ENCODE measurements around the gene KMT2A. TPM values are rescaled to one million over a fixed set of nuclear protein-coding genes. Genes with fewer than 3 reads are reported as not detected.
A peak's percentile ranks its signal among the peaks of the same experiment; 100 is the strongest.

The KMT2A gene
- total and polyA plus RNA-seq, 12 donors, result 9.5 to 107 (median 42.5) TPM

DNA sequence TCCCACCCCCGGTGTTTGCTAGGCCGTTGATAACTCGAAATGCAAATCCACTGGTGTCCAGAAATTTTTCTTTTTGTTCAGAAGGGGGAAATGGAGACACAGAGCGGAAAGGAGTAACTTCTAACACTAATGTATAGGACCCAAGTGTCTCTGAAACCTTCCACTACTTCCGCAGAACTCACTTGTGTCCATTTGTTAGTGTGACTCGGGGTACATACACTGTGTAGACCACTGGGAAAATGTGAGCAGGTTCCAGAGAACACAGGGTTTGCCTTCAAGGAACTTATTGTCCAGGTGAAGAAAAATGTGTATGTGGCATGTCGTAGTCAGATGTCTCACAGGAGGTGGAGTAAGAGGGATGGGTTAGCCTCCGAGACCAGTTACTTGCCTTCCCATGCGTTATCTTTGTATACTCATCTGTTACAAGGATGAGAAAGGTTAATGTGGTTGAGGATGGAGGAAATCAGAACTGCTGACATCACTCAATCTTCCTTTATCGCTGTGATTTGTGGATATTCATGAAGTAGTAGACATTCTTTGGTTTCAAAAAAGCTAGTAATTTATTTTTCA is 136.8 kb downstream of the KMT2A start:
- TF ChIP-seq, protein P1, sequence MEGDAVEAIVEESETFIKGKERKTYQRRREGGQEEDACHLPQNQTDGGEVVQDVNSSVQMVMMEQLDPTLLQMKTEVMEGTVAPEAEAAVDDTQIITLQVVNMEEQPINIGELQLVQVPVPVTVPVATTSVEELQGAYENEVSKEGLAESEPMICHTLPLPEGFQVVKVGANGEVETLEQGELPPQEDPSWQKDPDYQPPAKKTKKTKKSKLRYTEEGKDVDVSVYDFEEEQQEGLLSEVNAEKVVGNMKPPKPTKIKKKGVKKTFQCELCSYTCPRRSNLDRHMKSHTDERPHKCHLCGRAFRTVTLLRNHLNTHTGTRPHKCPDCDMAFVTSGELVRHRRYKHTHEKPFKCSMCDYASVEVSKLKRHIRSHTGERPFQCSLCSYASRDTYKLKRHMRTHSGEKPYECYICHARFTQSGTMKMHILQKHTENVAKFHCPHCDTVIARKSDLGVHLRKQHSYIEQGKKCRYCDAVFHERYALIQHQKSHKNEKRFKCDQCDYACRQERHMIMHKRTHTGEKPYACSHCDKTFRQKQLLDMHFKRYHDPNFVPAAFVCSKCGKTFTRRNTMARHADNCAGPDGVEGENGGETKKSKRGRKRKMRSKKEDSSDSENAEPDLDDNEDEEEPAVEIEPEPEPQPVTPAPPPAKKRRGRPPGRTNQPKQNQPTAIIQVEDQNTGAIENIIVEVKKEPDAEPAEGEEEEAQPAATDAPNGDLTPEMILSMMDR (IDR thresholded peaks at IDR 0.05), result no peak
- no peak for TF ChIP-seq POLR2A (IDR thresholded peaks at IDR 0.05)
- Histone ChIP-seq H3K36me3 (replicated peaks in 1 of 2) (no peaks in the 10 kb centered on the region), H3K4me1 (replicated peaks in 1 of 2) (peaks cover 8 to 42% of the 10 kb centered on the region in 2 donors), H3K27me3 (no peaks in the 10 kb centered on the region), H3K4me3 (peak overlapping the region; percentile 85 to 98 (median 93)), H3K27ac (peak overlapping the region; percentile 95 to 99 (median 98)), H3K9me3 (replicated peaks in 1 of 3) (no peaks in the 10 kb centered on the region)
- intact Hi-C loops (cut with DNase I), result no loop called here
- no peak for DNase-seq
- 0 to 1% (median 0%) methylated on average over 10 of the region's 10 CpGs for WGBS, 4 donors

DNA sequence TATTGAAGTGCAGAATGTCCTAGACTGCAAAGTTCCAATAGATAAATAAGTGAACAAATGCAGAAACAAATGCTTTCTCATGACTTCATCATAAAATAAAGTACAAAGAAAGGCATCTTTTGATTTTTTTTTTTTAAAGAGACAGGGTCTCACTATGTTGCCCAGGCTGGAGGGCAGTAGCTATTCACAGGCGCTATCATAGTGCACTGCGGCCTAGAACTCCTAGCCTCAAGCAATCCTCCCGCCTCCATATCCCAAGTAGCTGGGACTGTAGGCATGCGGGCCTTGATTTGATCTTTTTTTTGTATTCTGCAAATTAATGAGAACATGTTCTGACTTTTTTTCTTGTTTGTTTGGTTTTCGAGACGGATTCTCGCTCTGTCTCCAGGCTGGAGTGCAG is 138.3 kb downstream of the KMT2A start:
- Histone ChIP-seq H3K4me3 (peak overlapping the region in 1 of 4 donors; percentile 0), H3K27ac (no peak overlapping the region), H3K4me1 (replicated peaks in 1 of 2) (peaks cover 13 to 55% of the 10 kb centered on the region in 2 donors), H3K27me3 (no peaks in the 10 kb centered on the region), H3K9me3 (replicated peaks in 1 of 3) (no peaks in the 10 kb centered on the region), H3K36me3 (replicated peaks in 1 of 2) (no peaks in the 10 kb centered on the region)
- DNase-seq, result no peak
- intact Hi-C loops (cut with DNase I), result no loop called here
- TF ChIP-seq, protein P1 (IDR thresholded peaks at IDR 0.05), result no peak
- TF ChIP-seq POLR2A (IDR thresholded peaks at IDR 0.05), result no peak
- 89 to 91% (median 90%) methylated on average over 7 of the region's 7 CpGs for WGBS, 4 donors

Other genes with a start within 250 kb of the KMT2A start
- gene JAML, start 211.5 kb upstream of the KMT2A start, total RNA-seq, result 10 to 100 TPM in 2 of 9 donors, 1 to 10 TPM in 7; 1.8 to 12.6 (median 4.8) TPM
- 10 to 100 TPM in 1 of 3 donors, 1 to 10 TPM in 2; 3.3 to 13.9 (median 4.2) TPM for gene JAML, start 211.5 kb upstream of the KMT2A start, polyA plus RNA-seq
- gene MPZL3, start 184.1 kb upstream of the KMT2A start, total RNA-seq, result 1 to 10 TPM in 3 of 9 donors, under 1 TPM in 6; 0.28 to 3.2 (median 0.91) TPM
- gene MPZL3, start 184.1 kb upstream of the KMT2A start, polyA plus RNA-seq, result 1 to 10 TPM in 1 of 3 donors, under 1 TPM in 2; 0.67 to 1.1 (median 0.71) TPM
- 10 to 100 TPM in 1 of 9 donors, 1 to 10 TPM in 6, under 1 TPM in 2; 0.48 to 14.9 (median 4.3) TPM for gene MPZL2, start 172.2 kb upstream of the KMT2A start, total RNA-seq
- 10 to 100 TPM in 1 of 3 donors, 1 to 10 TPM in 2; 3.5 to 10.2 (median 6.0) TPM for gene MPZL2, start 172.2 kb upstream of the KMT2A start, polyA plus RNA-seq
- gene CD3E, start 131.8 kb upstream of the KMT2A start, total RNA-seq, result 1 to 10 TPM in 5 of 9 donors, under 1 TPM in 2, not detected in 2; 0.63 to 3.4 (median 2.7) TPM
- 1 to 10 TPM; 2.2 to 3.4 (median 2.7) TPM for gene CD3E, start 131.8 kb upstream of the KMT2A start, polyA plus RNA-seq
- gene CD3D, start 93.8 kb upstream of the KMT2A start, total RNA-seq, result 1 to 10 TPM in 7 of 9 donors, under 1 TPM in 2; 0.44 to 8.0 (median 2.2) TPM
- 1 to 10 TPM; 1.6 to 3.0 (median 2.1) TPM for gene CD3D, start 93.8 kb upstream of the KMT2A start, polyA plus RNA-seq
- 1 to 10 TPM in 3 of 9 donors, under 1 TPM in 5, not detected in 1; 0.11 to 1.3 (median 0.66) TPM for gene CD3G, start 92.1 kb upstream of the KMT2A start, total RNA-seq
- gene CD3G, start 92.1 kb upstream of the KMT2A start, polyA plus RNA-seq, result under 1 TPM; 0.03 to 0.44 (median 0.40) TPM
- gene UBE4A, start 76.9 kb upstream of the KMT2A start, total RNA-seq, result 10 to 100 TPM; 29.6 to 52.8 (median 35.8) TPM
- gene UBE4A, start 76.9 kb upstream of the KMT2A start, polyA plus RNA-seq, result 10 to 100 TPM; 16.1 to 44.9 (median 29.7) TPM
- 100 to 1,000 TPM in 6 of 9 donors, 10 to 100 TPM in 3; 51.8 to 857 (median 300) TPM for gene ATP5MG, start 34.9 kb upstream of the KMT2A start, total RNA-seq
- gene ATP5MG, start 34.9 kb upstream of the KMT2A start, polyA plus RNA-seq, result 100 to 1,000 TPM; 205 to 540 (median 367) TPM
- 1 to 10 TPM in 6 of 9 donors, under 1 TPM in 2, not detected in 1; 0.79 to 7.9 (median 2.7) TPM for gene TTC36, start 91.0 kb downstream of the KMT2A start, total RNA-seq
- gene TTC36, start 91.0 kb downstream of the KMT2A start, polyA plus RNA-seq, result 1 to 10 TPM in 1 of 3 donors, under 1 TPM in 1, not detected in 1; 0.80 to 5.5 TPM
- 100 to 1,000 TPM in 1 of 9 donors, 10 to 100 TPM in 8; 27.0 to 113 (median 64.3) TPM for gene TMEM25, start 94.7 kb downstream of the KMT2A start, total RNA-seq
- gene TMEM25, start 94.7 kb downstream of the KMT2A start, polyA plus RNA-seq, result 10 to 100 TPM; 31.4 to 42.6 (median 39.5) TPM
- gene IFT46, start 129.4 kb downstream of the KMT2A start, total RNA-seq, result 10 to 100 TPM; 13.8 to 43.6 (median 25.6) TPM
- 10 to 100 TPM; 29.6 to 39.9 (median 31.4) TPM for gene IFT46, start 129.4 kb downstream of the KMT2A start, polyA plus RNA-seq
- 100 to 1,000 TPM in 5 of 9 donors, 10 to 100 TPM in 4; 81.9 to 254 (median 110) TPM for gene ARCN1, start 135.9 kb downstream of the KMT2A start, total RNA-seq
- gene ARCN1, start 135.9 kb downstream of the KMT2A start, polyA plus RNA-seq, result 100 to 1,000 TPM in 1 of 3 donors, 10 to 100 TPM in 2; 42.6 to 274 (median 54.5) TPM
- 100 to 1,000 TPM in 2 of 9 donors, 10 to 100 TPM in 7; 20.7 to 140 (median 73.3) TPM for gene PHLDB1, start 171.1 kb downstream of the KMT2A start, total RNA-seq
- gene PHLDB1, start 171.1 kb downstream of the KMT2A start, polyA plus RNA-seq, result 100 to 1,000 TPM in 2 of 3 donors, 10 to 100 TPM in 1; 57.0 to 207 (median 103) TPM
- gene TREH, start 243.2 kb downstream of the KMT2A start, total RNA-seq, result not detected
- gene TREH, start 243.2 kb downstream of the KMT2A start, polyA plus RNA-seq, result 1 to 10 TPM in 2 of 3 donors, not detected in 1; 3.0 to 5.1 TPM